OCI-LY1 (cell line): ENCODE measurements around the gene TNS1.

Source experiments
- H2AFZ ChIP-seq: fragments of 200-600 bp; sonication (generic), shearing (Covaris generic); 2 replicates; pipeline ENCODE4 v1.6.0; 2014; ENCODE audit warnings: antibody characterized with exemption, mild to moderate bottlenecking, low read length
- H3F3A ChIP-seq: fragments of 200-600 bp; sonication (generic), shearing (Covaris generic); 2 replicates; pipeline ENCODE4 v1.6.0; 2014; ENCODE audit warnings: mild to moderate bottlenecking, antibody characterized with exemption, low read length, moderate library complexity; ENCODE audit not compliant: insufficient read depth
- H3K27ac ChIP-seq: fragments of 200-600 bp; sonication (generic); 2 replicates; pipeline ENCODE4 v1.5.1; 2014; ENCODE audit warnings: low read length, mixed run types, mild to moderate bottlenecking, low read depth; ENCODE audit not compliant: poor library complexity, severe bottlenecking
- H3K27me3 ChIP-seq: fragments of 200-600 bp; sonication (generic); 2 replicates; pipeline ENCODE4 v1.6.0; 2014; ENCODE audit warnings: antibody characterized with exemption, mild to moderate bottlenecking, low read length, moderate library complexity; ENCODE audit not compliant: insufficient read depth
- H3K36me3 ChIP-seq: fragments of 200-600 bp; sonication (generic); 2 replicates; pipeline ENCODE4 v1.6.1; 2014; ENCODE audit warnings: mild to moderate bottlenecking, antibody characterized with exemption, low read length, moderate library complexity, mixed read lengths; ENCODE audit not compliant: insufficient read depth
- H3K4me1 ChIP-seq: fragments of 200-600 bp; sonication (generic); 2 replicates; pipeline ENCODE4 v1.5.1; 2014; ENCODE audit warnings: mild to moderate bottlenecking, low read length, moderate library complexity; ENCODE audit not compliant: insufficient read depth, severe bottlenecking
- H3K4me2 ChIP-seq: fragments of 200-600 bp; sonication (generic), shearing (Covaris generic); 2 replicates; pipeline ENCODE4 v1.6.1; 2014; ENCODE audit warnings: low read length
- H3K4me3 ChIP-seq: fragments of 200-600 bp; sonication (generic); 2 replicates; pipeline ENCODE4 v1.5.1; 2014; ENCODE audit warnings: low read length, low read depth, mild to moderate bottlenecking, mixed read lengths; ENCODE audit not compliant: poor library complexity, severe bottlenecking
- H3K79me2 ChIP-seq: fragments of 200-600 bp; shearing (Covaris generic); 2 replicates; pipeline ENCODE4 v1.6.1; 2016; ENCODE audit warnings: mixed run types, low read length, mixed read lengths; ENCODE audit not compliant: insufficient read depth
- H3K9ac ChIP-seq: fragments of 200-600 bp; sonication (generic), shearing (Covaris generic); 2 replicates; pipeline ENCODE4 v1.6.1; 2014; ENCODE audit warnings: mild to moderate bottlenecking, low read length, mixed read lengths
- H3K9me2 ChIP-seq: fragments of 200-600 bp; sonication (generic), shearing (Covaris generic); 2 replicates; pipeline ENCODE4 v1.6.1; 2014; ENCODE audit warnings: low read depth, mild to moderate bottlenecking, low read length, mixed read lengths
- H3K9me3 ChIP-seq: fragments of 200-600 bp; shearing (Covaris generic); 2 replicates; pipeline ENCODE4 v1.6.1; 2014; ENCODE audit warnings: low read length, mixed read lengths
- H4K20me1 ChIP-seq: fragments of 200-600 bp; sonication (generic), shearing (Covaris generic); 2 replicates; pipeline ENCODE4 v1.6.0; 2016; ENCODE audit warnings: mild to moderate bottlenecking, low read length; ENCODE audit not compliant: insufficient read depth
- CTCF ChIP-seq: fragments of 200-600 bp; sonication (generic), shearing (Covaris generic); IDR thresholded peaks from 2 replicates; pipeline ENCODE4 v1.5.1; 2017; ENCODE audit warnings: mild to moderate bottlenecking, antibody characterized with exemption, low read length, moderate library complexity, mixed read lengths
- EZH2 ChIP-seq: fragments of 200-600 bp; sonication (generic), shearing (Covaris generic); IDR thresholded peaks from 2 replicates; pipeline ENCODE4 v1.8.0; 2017; ENCODE audit warnings: borderline replicate concordance, mixed run types, mild to moderate bottlenecking, antibody characterized with exemption, low read length, moderate library complexity, mixed read lengths

Gene TNS1

GRCh38 chr2:217856871-217857270, 145.9 kb downstream of the TNS1 start:
- no peak overlapping the region for H2AFZ ChIP-seq
- H3K9me3 ChIP-seq, result no peaks in the 10 kb centered on the region
- no peaks in the 10 kb centered on the region for H3K27me3 ChIP-seq
- no peak for TF ChIP-seq CTCF
- TF ChIP-seq EZH2, result no peak
- H3K4me1 ChIP-seq, result no peaks in the 10 kb centered on the region
- H3K4me3 ChIP-seq, result no peak overlapping the region
- no peak overlapping the region for H3K9ac ChIP-seq
- no peak overlapping the region for H3K4me2 ChIP-seq
- no peaks in the 10 kb centered on the region for H3K79me2 ChIP-seq
- no peak overlapping the region for H3K27ac ChIP-seq
- H3F3A ChIP-seq, result no peaks in the 10 kb centered on the region
- H4K20me1 ChIP-seq, result no peaks in the 10 kb centered on the region
- H3K9me2 ChIP-seq, result no peaks in the 10 kb centered on the region
- H3K36me3 ChIP-seq, result no peaks in the 10 kb centered on the region

- Histone ChIP-seq H3K36me3 (no peaks in the 10 kb centered on the region), H3K79me2 (no peaks in the 10 kb centered on the region), H3K9me2 (no peaks in the 10 kb centered on the region), H3K27me3 (no peaks in the 10 kb centered on the region), H3K4me1 (no peaks in the 10 kb centered on the region), H4K20me1 (no peaks in the 10 kb centered on the region), H3K4me2 (no peak overlapping the region), H3K9me3 (no peaks in the 10 kb centered on the region), H3K27ac (no peak overlapping the region), H3F3A (no peaks in the 10 kb centered on the region), H2AFZ (no peak overlapping the region), H3K9ac (no peak overlapping the region), H3K4me3 (no peak overlapping the region)
- TF ChIP-seq EZH2 (no peak), CTCF (no peak)
These were observed 146.6 kb downstream of the TNS1 start for GRCh38 chr2:217856159-217856558.

GRCh38 chr2:217854684-217855420, 147.9 kb downstream of the TNS1 start:
- Histone ChIP-seq H3K9ac (no peak overlapping the region), H3K36me3 (no peaks in the 10 kb centered on the region), H3K4me2 (no peak overlapping the region), H3K79me2 (no peaks in the 10 kb centered on the region), H3F3A (no peaks in the 10 kb centered on the region), H3K9me3 (no peaks in the 10 kb centered on the region), H3K27ac (no peak overlapping the region), H4K20me1 (no peaks in the 10 kb centered on the region), H3K27me3 (no peaks in the 10 kb centered on the region), H2AFZ (no peak overlapping the region), H3K4me1 (no peaks in the 10 kb centered on the region), H3K4me3 (no peak overlapping the region), H3K9me2 (no peaks in the 10 kb centered on the region)
- TF ChIP-seq EZH2 (no peak), CTCF (no peak)
